Left cardiac atrium (tissue), 4 donors: ENCODE results near the gene SCAPER. TPM values are rescaled to one million over a fixed set of nuclear protein-coding genes. Genes with fewer than 3 reads are reported as not detected.
A peak's percentile ranks its signal among the peaks of the same experiment; 100 is the strongest.
"Not testable (repeated sequence)": the region's sequence is repeated elsewhere in the genome, so short reads cannot be mapped to it uniquely, and the experiment has no call there.

Experiments
- ATAC-seq, 2 donors: fragments of 200-7000 bp; cut with Tn5 transposase; one replicate each; pipeline ENCODE4 v1.9.1; 2020; ENCODE audit warnings: mild to moderate bottlenecking in 2 of 2, moderate library complexity in 2 of 2
- DNase-seq: peaks from one replicate; pipeline ENCODE4 v3.0.0-alpha.2; 2020
- intact Hi-C, 2 donors: fragments of 100-400 bp; cut with DNase I; formaldehyde crosslinking; loops; one replicate each; pipeline versions ENCODE4 v1.14.1 to v1.15.1; 2022 to 2023
- total RNA-seq, 2 donors: library from RNA; stranded (reverse); fragmentation: NEBNext Ultra II Directional; extraction: Animal tissue kit (Norgen Biotek cat#: 25700); gene quantifications; one replicate each; pipeline ENCODE4 v1.2.1, GENCODE V29; 2021
- donor health status: DM: no; HTN: yes; CAD: no.
- donor health status: DM: no; HTN: yes; CAD: no; lungs with severe emphysema.
- donor health status: DM: yes; HTN: yes; CAD: no.
- donor health status: Dilated cardiomyopathy.

Gene SCAPER
- total RNA-seq, 2 donors from 2014 or later: 28.9 to 30.1 TPM

- ATAC-seq (no peak), DNase-seq (no peak)
- intact Hi-C loops: no loop called here
Observed at GRCh38 chr15:76730262-76730661, 174.9 kb downstream of the SCAPER start.

- no peak for DNase-seq
- ATAC-seq: no peak
- intact Hi-C loops: no loop called here
Observed at GRCh38 chr15:76718863-76719262, 186.3 kb downstream of the SCAPER start.

GRCh38 chr15:76714950-76715349 lies 190.2 kb downstream of the SCAPER start:
- intact Hi-C loops: no loop called here
- ATAC-seq: no peak

GRCh38 chr15:76711351-76711827 lies 193.8 kb downstream of the SCAPER start:
- DNase-seq: no peak
- intact Hi-C loops: no loop called here
- no peak for ATAC-seq

More at GRCh38 chr15:76714950-76715349, 190.2 kb downstream of the SCAPER start:
- DNase-seq: no peak

- intact Hi-C loops, ATAC-seq, DNase-seq: not testable (repeated sequence)
Observed at GRCh38 chr15:76704032-76704431, 201.1 kb downstream of the SCAPER start.

GRCh38 chr15:76696840-76697239 lies 208.3 kb downstream of the SCAPER start:
- intact Hi-C loops: no loop called here
- ATAC-seq (no peak), DNase-seq (no peak)

GRCh38 chr15:76692546-76692945 lies 212.6 kb downstream of the SCAPER start:
- ATAC-seq, intact Hi-C loops, DNase-seq: not testable (repeated sequence)

GRCh38 chr15:76687592-76687991 lies 217.5 kb downstream of the SCAPER start:
- ATAC-seq, intact Hi-C loops, DNase-seq: not testable (repeated sequence)

- DNase-seq (no peak), ATAC-seq (no peak)
- intact Hi-C loops: no loop called here
Observed at GRCh38 chr15:76684002-76684401, 221.1 kb downstream of the SCAPER start.

GRCh38 chr15:76682833-76683232 lies 222.3 kb downstream of the SCAPER start:
- ATAC-seq: no peak
- intact Hi-C loops: no loop called here
- DNase-seq: no peak

- DNase-seq: no peak
- no peak for ATAC-seq
- intact Hi-C loops: no loop called here
Observed at GRCh38 chr15:76682259-76682658, 222.9 kb downstream of the SCAPER start.

GRCh38 chr15:76678766-76679165 lies 226.4 kb downstream of the SCAPER start:
- no peak for DNase-seq
- no peak for ATAC-seq
- intact Hi-C loops: no loop called here

- DNase-seq (no peak), ATAC-seq (no peak)
- intact Hi-C loops: no loop called here
Observed at GRCh38 chr15:76674883-76675282, 230.3 kb downstream of the SCAPER start.

GRCh38 chr15:76669521-76670207 lies 235.5 kb downstream of the SCAPER start:
- intact Hi-C loops: loop anchor here in 1 of 2 donors (10.0 kb wide), 1 partner anchor 195 kb away; no protein-coding TSS in a partner anchor
- ATAC-seq (no peak), DNase-seq (no peak)

- ATAC-seq (no peak), DNase-seq (no peak)
- intact Hi-C loops: loop anchor here in 1 of 2 donors (10.0 kb wide), 1 partner anchor 196 kb away; no protein-coding TSS in a partner anchor
Observed at GRCh38 chr15:76668900-76669299, 236.2 kb downstream of the SCAPER start.

GRCh38 chr15:76667943-76668715 lies 237.0 kb downstream of the SCAPER start:
- no peak for DNase-seq
- no peak for ATAC-seq
- intact Hi-C loops: loop anchor here in 1 of 2 donors (10.0 kb wide), 1 partner anchor 197 kb away; no protein-coding TSS in a partner anchor

- ATAC-seq: peak; percentile 61 to 85
Observed at GRCh38 chr15:76664895-76665294, 240.2 kb downstream of the SCAPER start.

GRCh38 chr15:76664411-76664810 lies 240.7 kb downstream of the SCAPER start:
- intact Hi-C loops: loop anchor here in 1 of 2 donors (10.0 kb wide), 1 partner anchor 200 kb away; no protein-coding TSS in a partner anchor
- DNase-seq (no peak), ATAC-seq (no peak)

More at GRCh38 chr15:76664895-76665294, 240.2 kb downstream of the SCAPER start:
- DNase-seq: no peak
- intact Hi-C loops: loop anchor here in 1 of 2 donors (10.0 kb wide), 1 partner anchor 200 kb away; no protein-coding TSS in a partner anchor

- DNase-seq: no peak
- no peak for ATAC-seq
- intact Hi-C loops: loop anchor here in 1 of 2 donors (10.0 kb wide), 1 partner anchor 201 kb away; no protein-coding TSS in a partner anchor
Observed at GRCh38 chr15:76663529-76663928, 241.6 kb downstream of the SCAPER start.
